GM12892 (cell line): ENCODE measurements around the gene KIF3A.
A peak's percentile ranks its signal among the peaks of the same experiment; 100 is the strongest.
"Not testable (repeated sequence)": the region's sequence is repeated elsewhere in the genome, so short reads cannot be mapped to it uniquely, and the experiment has no call there.

Source experiments
- DNase-seq: peaks from one replicate; pipeline ENCODE4 v3.0.0; 2011; ENCODE audit not compliant: insufficient read length
- FAIRE-seq: peaks from 2 replicates; lab custom pipeline; 2011; peaks lifted over from hg19 to GRCh38; lab: Jason Lieb, UNC
- POLR2A ChIP-seq: IDR thresholded peaks from 2 replicates; pipeline ENCODE4 v1.6.1; 2011; ENCODE audit warnings: low read depth, low read length, control low read depth
- POLR2AphosphoS5 ChIP-seq: IDR thresholded peaks from 2 replicates; pipeline ENCODE4 v1.6.1; 2011; ENCODE audit warnings: low read depth, low read length, control low read depth
- TAF1 ChIP-seq: IDR thresholded peaks from 2 replicates; pipeline ENCODE4 v1.6.1; 2011; ENCODE audit warnings: low read depth, mild to moderate bottlenecking, control low read depth, low read length, borderline replicate concordance

The KIF3A gene

DNA sequence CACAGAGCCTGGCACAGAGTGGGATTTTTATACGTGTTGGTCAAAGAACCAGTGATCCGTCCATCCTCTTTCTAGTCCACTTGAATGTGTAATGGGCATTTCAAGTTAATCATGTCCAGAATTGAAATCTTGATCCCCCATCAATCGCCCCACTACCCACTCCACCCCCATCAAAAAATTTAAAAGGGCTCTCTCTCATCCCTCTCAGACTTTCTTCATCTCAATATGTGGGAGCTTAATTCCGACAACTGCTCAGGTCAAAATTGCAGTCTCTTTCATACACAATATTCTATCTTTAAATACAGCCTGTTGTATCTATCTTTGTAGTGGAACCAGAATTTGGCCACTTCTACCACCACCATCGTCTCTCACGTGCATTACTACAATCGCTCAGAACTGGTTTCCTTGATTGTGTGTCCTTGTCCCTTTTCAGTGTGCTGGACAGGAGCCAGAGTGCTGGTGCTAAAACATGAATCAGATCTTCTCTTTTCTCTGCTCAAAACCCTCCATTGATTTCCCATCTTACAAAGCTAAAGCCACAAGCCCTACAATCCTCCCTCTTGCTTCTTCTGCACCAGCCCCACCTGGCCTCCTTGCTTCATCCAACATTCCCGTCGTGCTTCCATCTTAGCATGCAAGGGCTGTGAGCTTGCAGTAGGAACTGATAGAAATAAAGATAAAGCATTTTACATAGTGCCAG, 786 bp upstream of the KIF3A start:
- peak; percentile 38 for FAIRE-seq
- no peak for DNase-seq
- TF ChIP-seq POLR2A, result no peak
- no peak for TF ChIP-seq POLR2AphosphoS5
- TF ChIP-seq TAF1, result no peak

- no peak for DNase-seq
- TF ChIP-seq POLR2A (no peak), POLR2AphosphoS5 (no peak), TAF1 (no peak)
- no peak for FAIRE-seq
Observed at GRCh38 chr5:132734687-132735086, 2.7 kb downstream of the KIF3A start.

DNA sequence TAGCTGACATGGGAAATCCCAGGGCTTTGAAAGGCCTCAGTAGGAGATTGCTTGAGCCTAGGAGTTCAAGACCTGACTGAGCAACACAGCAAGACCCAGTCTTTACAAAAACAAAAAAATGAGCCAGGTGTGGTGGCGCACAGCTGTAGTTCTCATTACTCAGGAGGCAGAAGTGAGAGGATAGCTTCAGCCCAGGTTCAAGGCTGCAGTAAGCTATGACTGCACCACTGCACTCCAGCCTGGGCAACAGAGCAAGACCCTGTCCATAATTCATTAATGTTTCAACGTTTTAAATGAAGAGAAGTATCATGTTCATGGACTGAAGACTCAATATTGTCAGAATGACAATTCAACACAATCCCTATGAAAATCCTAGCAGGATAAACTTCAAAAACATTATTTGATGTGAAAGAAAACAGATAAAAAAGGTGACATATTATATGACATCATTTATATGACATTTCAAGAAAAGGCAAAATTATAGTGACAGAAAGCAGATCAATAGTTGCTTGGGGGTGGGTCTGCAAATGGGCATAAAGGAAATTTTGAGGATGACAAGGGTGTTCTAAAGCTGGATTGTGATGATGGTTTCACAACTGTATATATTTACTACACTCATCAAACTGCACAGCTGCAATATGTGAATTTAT, 3.7 kb downstream of the KIF3A start:
- FAIRE-seq (no peak), DNase-seq (no peak)
- TF ChIP-seq POLR2AphosphoS5, result no peak
- TF ChIP-seq TAF1, result no peak
- TF ChIP-seq POLR2A, result no peak

DNA sequence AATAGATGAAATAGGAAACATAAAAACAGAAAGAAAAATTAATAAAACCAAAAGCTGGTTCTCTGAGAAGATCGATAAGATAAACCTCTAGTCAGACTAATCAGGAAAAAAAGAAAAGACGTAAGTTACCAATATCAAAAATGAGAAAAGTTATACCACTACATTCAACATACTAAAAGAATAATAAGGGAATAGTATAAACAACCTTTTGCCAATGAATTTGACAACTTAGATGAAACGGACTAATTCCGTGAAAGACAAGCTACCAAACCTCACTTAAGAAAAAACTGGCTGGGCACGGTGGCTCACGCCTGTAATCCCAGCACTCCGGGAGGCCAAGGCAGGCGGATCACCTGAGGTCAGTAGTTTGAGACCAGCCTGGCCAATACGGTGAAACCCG, 7.5 kb downstream of the KIF3A start:
- FAIRE-seq (no peak), DNase-seq (no peak)
- TF ChIP-seq TAF1, result no peak
- no peak for TF ChIP-seq POLR2AphosphoS5
- TF ChIP-seq POLR2A, result no peak

- no peak for FAIRE-seq
- TF ChIP-seq TAF1, result no peak
- no peak for TF ChIP-seq POLR2A
- no peak for TF ChIP-seq POLR2AphosphoS5
- no peak for DNase-seq
Observed at GRCh38 chr5:132725745-132726144, 11.6 kb downstream of the KIF3A start.

- TF ChIP-seq TAF1 (no peak), POLR2AphosphoS5 (no peak), POLR2A (no peak)
- no peak for FAIRE-seq
- DNase-seq, result no peak
Observed at GRCh38 chr5:132718544-132719312, 18.6 kb downstream of the KIF3A start.

- TF ChIP-seq POLR2AphosphoS5 (no peak), TAF1 (no peak), POLR2A (no peak)
- FAIRE-seq (peak; percentile 66), DNase-seq (no peak)
Observed at GRCh38 chr5:132714456-132715307, 22.7 kb downstream of the KIF3A start.

GRCh38 chr5:132708645-132709044, 28.7 kb downstream of the KIF3A start:
- TF ChIP-seq POLR2A, result no peak
- no peak for TF ChIP-seq TAF1
- no peak for TF ChIP-seq POLR2AphosphoS5
- FAIRE-seq (no peak), DNase-seq (no peak)

DNA sequence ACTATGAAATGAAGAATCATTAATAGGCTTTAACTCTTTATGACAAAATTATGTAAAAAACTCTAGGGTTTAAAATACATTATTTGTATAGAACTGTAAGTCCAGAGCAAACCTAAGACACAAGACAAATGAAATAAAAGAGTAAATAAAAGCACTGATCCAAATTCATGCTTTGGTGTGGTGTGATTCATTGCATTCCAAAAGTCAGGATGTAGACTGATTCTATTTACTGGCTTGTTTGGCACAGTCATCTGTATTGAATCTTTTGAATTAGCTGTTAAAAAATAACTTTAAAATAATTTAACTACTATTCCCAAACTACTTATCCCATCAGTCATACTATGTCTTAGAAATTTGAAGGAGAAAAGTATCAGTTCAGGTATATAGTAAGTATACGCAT, 32.5 kb downstream of the KIF3A start:
- no peak for FAIRE-seq
- TF ChIP-seq POLR2AphosphoS5 (no peak), TAF1 (no peak), POLR2A (no peak)

GRCh38 chr5:132695956-132696355, 41.4 kb downstream of the KIF3A start:
- TF ChIP-seq TAF1 (no peak), POLR2A (no peak), POLR2AphosphoS5 (no peak)
- FAIRE-seq, result no peak

More for the DNA sequence above, 32.5 kb downstream of the KIF3A start:
- DNase-seq, result no peak

GRCh38 chr5:132692632-132692967, 44.7 kb downstream of the KIF3A start:
- TF ChIP-seq TAF1 (no peak), POLR2A (no peak), POLR2AphosphoS5 (no peak)
- FAIRE-seq (no peak), DNase-seq (no peak)

More at GRCh38 chr5:132695956-132696355, 41.4 kb downstream of the KIF3A start:
- DNase-seq, result no peak

- DNase-seq, FAIRE-seq: not testable (repeated sequence)
Observed at GRCh38 chr5:132691755-132692631, 45.4 kb downstream of the KIF3A start.
